Hematopoietic multipotent progenitor cell (in vitro differentiated cells): ENCODE measurements around the gene CTSO. TPM values are rescaled to one million over a fixed set of nuclear protein-coding genes. Genes with fewer than 3 reads are reported as not detected.

Experiments
- total RNA-seq: library from RNA; depleted of rRNA; stranded (reverse); fragments of >200 nt; gene quantifications from one replicate; pipeline ENCODE4 v1.2.3, GENCODE V29; 2012

CTSO gene
- total RNA-seq, 1 donor: 11.0 TPM

Other genes starting within 250 kb of the CTSO start
- gene GUCY1B1, start 194.8 kb downstream of the CTSO start, total RNA-seq: 29.6 TPM
- not detected for gene ASIC5, start 87.6 kb downstream of the CTSO start, total RNA-seq
- gene TDO2, start 50.2 kb downstream of the CTSO start, total RNA-seq: not detected